Body of pancreas (tissue), 4 donors: ENCODE data around the gene EML5. TPM values are rescaled to one million over a fixed set of nuclear protein-coding genes. Genes with fewer than 3 reads are reported as not detected.

Experiments
- ATAC-seq: fragments of 150-250 bp; one replicate; pipeline ENCODE4 v1.9.1; 2016
- DNase-seq, 4 donors: peaks; one replicate each; pipeline ENCODE4 v3.0.0-alpha.2; 2019
- H3K27ac ChIP-seq, 4 donors: fragments of 200-600 bp; sonication (generic); 1 replicate in 3 of 4; 2 replicates in 1 of 4; pipeline versions ENCODE4 v1.5.1 to v1.6.1; 2016 to 2019; ENCODE audit warnings: mild to moderate bottlenecking in 1 of 4, mixed read lengths in 1 of 4, moderate library complexity in 1 of 4
- H3K27me3 ChIP-seq, 2 donors: fragments of 200-600 bp; sonication (generic); one replicate each; pipeline ENCODE4 v1.6.0; 2016; ENCODE audit warnings: mild to moderate bottlenecking in 1 of 2
- H3K36me3 ChIP-seq, 2 donors: fragments of 200-600 bp; sonication (generic); replicated peaks in 1 of 2; 2 replicates each; pipeline ENCODE4 v1.5.1; 2016; ENCODE audit warnings: low read depth in 2 of 2; ENCODE audit not compliant: insufficient read depth in 1 of 2
- H3K4me1 ChIP-seq: fragments of 200-600 bp; sonication (generic); one replicate; pipeline ENCODE4 v1.6.0; 2016
- H3K4me3 ChIP-seq, 2 donors: fragments of 200-600 bp; sonication (generic); 1 replicate in 1 of 2; 2 replicates in 1 of 2; pipeline ENCODE4 v1.5.1; 2016 to 2019
- H3K9me3 ChIP-seq, 3 donors: fragments of 200-600 bp; sonication (generic); 1 replicate in 2 of 3; 2 replicates in 1 of 3; pipeline ENCODE4 v1.5.1; 2016
- CTCF ChIP-seq, 7 experiments: fragments of 450-650 bp in 4 of 7; fragments of 200-600 bp in 3 of 7; sonication (generic) in 3 of 7; IDR thresholded peaks; one replicate each; pipeline ENCODE4 v1.5.1; 2016 to 2019; ENCODE audit warnings: antibody characterized with exemption in 7 of 7
- POLR2A ChIP-seq, 3 donors: fragments of 450-650 bp; IDR thresholded peaks; one replicate each; pipeline ENCODE4 v1.6.1; 2016; ENCODE audit warnings: antibody characterized with exemption in 3 of 3, mild to moderate bottlenecking in 2 of 3
- WGBS, 2 donors: methylation state at CpG; one replicate each; pipeline ENCODE4 v1.1.5; 2017; 5-methylcytosine and 5-hydroxymethylcytosine counted together
- intact Hi-C: fragments of 100-400 bp; cut with DNase I; formaldehyde crosslinking; loops from one replicate; pipeline ENCODE4 v1.15.1; 2023
- total RNA-seq, 2 donors: library from RNA; depleted of rRNA; stranded (reverse); fragments of >200 nt; gene quantifications; one replicate each; pipeline ENCODE4 v1.1.0, GENCODE V29; 2016

EML5 gene
- total RNA-seq, 2 donors from 2014 or later = 2.9 to 3.3 TPM

DNA sequence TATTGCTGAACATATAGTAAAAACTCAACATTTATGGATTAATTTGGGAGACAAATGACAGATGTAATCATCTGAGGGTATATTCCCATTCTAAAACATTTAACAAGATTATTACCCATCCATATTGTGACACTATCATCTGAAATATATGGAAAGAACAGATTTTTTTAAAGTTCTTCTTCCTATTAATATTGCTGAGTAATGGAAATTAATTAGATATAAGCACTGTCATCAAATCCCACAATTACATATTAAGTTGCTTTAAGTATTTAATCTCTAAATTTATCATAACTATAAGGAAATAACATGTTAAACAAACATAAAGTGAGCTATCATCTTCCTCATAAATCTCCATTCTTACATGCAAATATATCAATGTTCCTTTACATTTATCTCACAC is 22.0 kb downstream of the EML5 start:
- Histone ChIP-seq H3K27ac (no peak overlapping the region), H3K4me3 (no peak overlapping the region), H3K27me3 (no peaks in the 10 kb centered on the region), H3K4me1 (no peaks in the 10 kb centered on the region), H3K36me3 (no peaks in the 10 kb centered on the region), H3K9me3 (no peaks in the 10 kb centered on the region)
- ATAC-seq (no peak), DNase-seq (no peak)
- TF ChIP-seq POLR2A (IDR thresholded peaks at IDR 0.05) (no peak), CTCF (IDR thresholded peaks at IDR 0.05) (no peak)
- intact Hi-C loops = no loop called here

GRCh38 chr14:88765130-88765529 is 27.6 kb downstream of the EML5 start:
- Histone ChIP-seq H3K27me3 (no peaks in the 10 kb centered on the region), H3K36me3 (no peaks in the 10 kb centered on the region), H3K4me1 (no peaks in the 10 kb centered on the region), H3K27ac (no peak overlapping the region), H3K4me3 (no peak overlapping the region), H3K9me3 (no peaks in the 10 kb centered on the region)
- intact Hi-C loops = no loop called here
- no peak for TF ChIP-seq POLR2A (IDR thresholded peaks at IDR 0.05)
- TF ChIP-seq CTCF (IDR thresholded peaks at IDR 0.05) = no peak
- DNase-seq (no peak), ATAC-seq (no peak)
- WGBS, 2 donors = 70 to 77% methylated on average over 2 of the region's 2 CpGs

GRCh38 chr14:88753873-88754272 is 38.9 kb downstream of the EML5 start:
- intact Hi-C loops = no loop called here
- DNase-seq = no peak
- no peak for ATAC-seq
- H3K27me3 ChIP-seq = no peaks in the 10 kb centered on the region
- H3K9me3 ChIP-seq = no peaks in the 10 kb centered on the region
- H3K4me3 ChIP-seq = no peak overlapping the region
- TF ChIP-seq CTCF (IDR thresholded peaks at IDR 0.05) = no peak
- no peak for TF ChIP-seq POLR2A (IDR thresholded peaks at IDR 0.05)
- 96 to 100% methylated on average over 1 of the region's 1 CpG for WGBS, 2 donors
- no peak overlapping the region for H3K27ac ChIP-seq
- no peaks in the 10 kb centered on the region for H3K36me3 ChIP-seq
- no peaks in the 10 kb centered on the region for H3K4me1 ChIP-seq

GRCh38 chr14:88750945-88751344 is 41.8 kb downstream of the EML5 start:
- intact Hi-C loops = no loop called here

More at GRCh38 chr14:88750945-88751344, 41.8 kb downstream of the EML5 start:
- DNase-seq (no peak), ATAC-seq (no peak)
- TF ChIP-seq CTCF (IDR thresholded peaks at IDR 0.05) (no peak), POLR2A (IDR thresholded peaks at IDR 0.05) (no peak)
- no peak overlapping the region for H3K27ac ChIP-seq
- no peaks in the 10 kb centered on the region for H3K9me3 ChIP-seq
- no peaks in the 10 kb centered on the region for H3K27me3 ChIP-seq
- 92 to 100% methylated on average over 1 of the region's 1 CpG for WGBS, 2 donors
- no peak overlapping the region for H3K4me3 ChIP-seq
- no peaks in the 10 kb centered on the region for H3K36me3 ChIP-seq
- H3K4me1 ChIP-seq = no peaks in the 10 kb centered on the region
